GM18499 (cell line): Measurements from ENCODE around the gene GNRH2.
"Not testable (repeated sequence)": the region's sequence is repeated elsewhere in the genome, so short reads cannot be mapped to it uniquely, and the experiment has no call there.

Source experiments
- ATAC-seq: cut with Tn5 transposase; IDR thresholded peaks from one replicate; pipeline ENCODE4 v1.9.1; 2021; ENCODE audit warnings: moderate number of reproducible peaks; ENCODE audit not compliant: insufficient read depth, unreplicated experiment

GNRH2 gene

GRCh38 chr20:3040086-3040485 lies 3.3 kb upstream of the GNRH2 start:
- no peak for ATAC-seq

- ATAC-seq = no peak
Observed at GRCh38 chr20:3041854-3042409, 1.5 kb upstream of the GNRH2 start.

DNA sequence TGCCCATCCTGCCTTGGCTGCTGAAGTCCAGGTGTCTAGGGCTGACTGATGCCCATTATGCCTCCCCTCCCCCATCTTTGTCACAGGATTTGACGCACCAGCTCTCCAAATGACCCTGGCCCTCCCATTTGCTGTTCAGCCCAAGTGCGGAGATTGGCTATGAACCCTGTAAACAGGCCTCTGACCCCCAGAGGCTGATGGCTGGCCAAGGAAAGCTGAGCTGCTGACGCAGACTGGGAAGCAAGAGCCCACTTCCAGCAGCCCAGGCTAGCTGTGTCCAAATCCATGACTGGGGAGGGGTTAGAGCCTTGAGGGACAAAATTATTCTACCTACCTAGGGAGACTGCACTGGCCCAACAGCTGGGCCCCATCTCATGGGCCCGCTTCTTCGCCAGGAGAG lies 797 bp upstream of the GNRH2 start:
- no peak for ATAC-seq

DNA sequence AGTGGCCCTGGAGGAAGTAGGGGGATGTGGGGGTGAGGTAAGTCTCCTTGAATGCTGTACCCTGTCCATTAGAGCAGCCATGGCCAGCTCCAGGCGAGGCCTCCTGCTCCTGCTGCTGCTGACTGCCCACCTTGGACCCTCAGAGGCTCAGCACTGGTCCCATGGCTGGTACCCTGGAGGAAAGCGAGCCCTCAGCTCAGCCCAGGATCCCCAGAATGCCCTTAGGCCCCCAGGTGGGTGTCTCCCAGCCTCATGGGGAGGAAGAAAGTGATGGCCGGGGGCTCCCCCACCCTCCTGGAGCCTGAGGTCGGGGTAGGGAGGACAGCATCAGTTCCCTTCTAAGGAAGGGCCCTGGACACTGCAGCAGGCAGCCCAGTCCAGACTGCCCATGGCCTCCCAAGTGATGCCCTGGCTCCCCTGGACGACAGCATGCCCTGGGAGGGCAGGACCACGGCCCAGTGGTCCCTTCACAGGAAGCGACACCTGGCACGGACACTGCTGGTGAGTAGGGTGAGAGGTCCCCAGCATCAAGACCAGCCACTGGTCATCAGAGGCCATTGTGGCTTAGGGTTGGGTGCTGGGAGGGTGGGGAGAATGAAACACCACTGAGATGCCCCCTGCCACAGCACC lies 1.0 kb downstream of the GNRH2 start:
- ATAC-seq = no peak

DNA sequence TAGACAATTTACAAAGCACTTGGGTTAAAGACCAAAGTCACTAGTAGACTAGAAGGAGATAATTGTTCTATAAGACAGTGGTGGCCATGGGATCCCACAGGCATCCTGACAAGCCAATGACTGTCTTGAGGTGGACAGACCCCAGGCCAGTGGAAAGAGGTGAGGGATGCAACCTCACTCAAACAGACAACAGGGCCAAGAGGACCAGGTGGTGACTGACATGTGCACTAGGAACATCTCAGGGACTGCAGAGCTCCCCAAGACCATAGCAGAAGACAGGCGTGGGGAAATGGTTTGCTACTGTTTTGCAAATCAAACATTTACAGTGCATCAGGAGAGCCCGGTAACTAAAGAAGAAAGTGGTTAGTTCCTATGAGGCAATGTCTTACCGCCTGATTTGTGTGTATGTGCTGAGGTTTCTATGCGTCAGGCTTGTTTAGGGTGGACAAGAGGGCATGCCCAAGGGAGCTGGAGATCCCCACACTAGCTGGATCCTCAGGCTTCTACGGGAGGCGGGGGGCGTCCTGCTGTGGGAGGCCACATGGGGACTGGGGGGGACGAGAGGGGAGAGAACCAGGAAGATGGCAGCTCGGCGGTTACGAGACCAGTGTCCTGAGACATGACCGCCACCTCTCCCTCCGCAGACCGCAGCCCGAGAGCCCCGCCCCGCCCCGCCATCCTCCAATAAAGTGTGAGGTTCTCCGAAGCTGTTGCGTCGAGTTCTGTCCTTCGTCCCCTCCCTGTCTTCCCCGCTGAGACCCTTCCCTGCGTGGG lies 1.8 kb downstream of the GNRH2 start:
- ATAC-seq = peak; percentile 31

DNA sequence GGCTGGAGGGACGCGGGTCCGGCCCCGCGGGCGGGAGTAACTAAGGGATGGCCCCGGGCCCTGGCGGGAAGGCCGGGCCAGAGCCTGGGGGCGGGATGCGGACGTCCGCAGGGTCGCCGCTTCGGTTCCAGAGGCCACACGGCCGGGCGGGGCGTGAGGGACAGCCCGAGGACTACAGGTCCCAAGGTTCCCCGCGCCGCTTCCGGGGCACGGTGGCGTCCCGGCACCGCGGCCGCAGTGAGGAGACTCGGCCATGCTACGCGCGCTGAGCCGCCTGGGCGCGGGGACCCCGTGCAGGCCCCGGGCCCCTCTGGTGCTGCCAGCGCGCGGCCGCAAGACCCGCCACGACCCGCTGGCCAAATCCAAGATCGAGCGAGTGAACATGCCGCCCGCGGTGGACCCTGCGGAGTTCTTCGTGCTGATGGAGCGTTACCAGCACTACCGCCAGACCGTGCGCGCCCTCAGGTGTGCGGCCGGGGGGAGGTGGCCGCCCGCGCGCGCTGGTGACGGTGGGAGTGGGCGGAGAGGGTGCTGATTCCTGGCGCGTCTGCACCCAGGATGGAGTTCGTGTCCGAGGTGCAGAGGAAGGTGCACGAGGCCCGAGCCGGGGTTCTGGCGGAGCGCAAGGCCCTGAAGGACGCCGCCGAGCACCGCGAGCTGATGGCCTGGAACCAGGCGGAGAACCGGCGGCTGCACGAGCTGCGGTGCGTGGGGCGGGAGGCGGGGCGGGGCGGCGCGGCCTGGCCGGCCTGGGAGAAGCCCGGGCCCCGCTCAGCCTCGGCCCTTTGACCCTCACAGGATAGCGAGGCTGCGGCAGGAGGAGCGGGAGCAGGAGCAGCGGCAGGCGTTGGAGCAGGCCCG lies 2.6 kb downstream of the GNRH2 start, which contains the start of gene MRPS26:
TSS of gene MRPS26 (plus strand) at position 237 of the 861 bp plus-strand sequence. CDS start at position 254, 17 bp downstream.
- peak; percentile 44 for ATAC-seq

GRCh38 chr20:3046677-3047462 lies 3.4 kb downstream of the GNRH2 start:
- no peak for ATAC-seq

GRCh38 chr20:3047486-3048419 lies 4.3 kb downstream of the GNRH2 start:
- ATAC-seq = no peak

- ATAC-seq = no peak
Observed at GRCh38 chr20:3051385-3052019, 8.1 kb downstream of the GNRH2 start.

DNA sequence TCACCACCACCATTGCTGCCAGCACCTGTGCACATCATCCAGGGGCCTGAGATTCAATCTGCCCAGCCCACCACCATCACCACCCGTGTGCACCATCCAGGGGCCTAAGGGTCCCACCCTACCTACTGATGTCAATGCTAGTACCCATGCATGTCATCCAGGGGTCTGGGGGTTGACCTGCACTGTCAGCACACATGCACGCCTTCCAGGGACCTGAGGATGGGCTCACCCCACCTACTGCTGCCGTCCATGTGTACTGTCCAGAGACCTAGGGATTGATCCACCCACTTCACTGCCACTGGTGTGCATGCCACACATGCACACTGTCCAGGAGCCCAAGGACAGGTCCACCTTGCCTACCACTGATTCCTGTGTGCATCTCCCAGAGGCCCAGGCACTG lies 16.1 kb downstream of the GNRH2 start:
- no peak for ATAC-seq

GRCh38 chr20:3064119-3064518 lies 20.7 kb downstream of the GNRH2 start:
- ATAC-seq = not testable (repeated sequence)

DNA sequence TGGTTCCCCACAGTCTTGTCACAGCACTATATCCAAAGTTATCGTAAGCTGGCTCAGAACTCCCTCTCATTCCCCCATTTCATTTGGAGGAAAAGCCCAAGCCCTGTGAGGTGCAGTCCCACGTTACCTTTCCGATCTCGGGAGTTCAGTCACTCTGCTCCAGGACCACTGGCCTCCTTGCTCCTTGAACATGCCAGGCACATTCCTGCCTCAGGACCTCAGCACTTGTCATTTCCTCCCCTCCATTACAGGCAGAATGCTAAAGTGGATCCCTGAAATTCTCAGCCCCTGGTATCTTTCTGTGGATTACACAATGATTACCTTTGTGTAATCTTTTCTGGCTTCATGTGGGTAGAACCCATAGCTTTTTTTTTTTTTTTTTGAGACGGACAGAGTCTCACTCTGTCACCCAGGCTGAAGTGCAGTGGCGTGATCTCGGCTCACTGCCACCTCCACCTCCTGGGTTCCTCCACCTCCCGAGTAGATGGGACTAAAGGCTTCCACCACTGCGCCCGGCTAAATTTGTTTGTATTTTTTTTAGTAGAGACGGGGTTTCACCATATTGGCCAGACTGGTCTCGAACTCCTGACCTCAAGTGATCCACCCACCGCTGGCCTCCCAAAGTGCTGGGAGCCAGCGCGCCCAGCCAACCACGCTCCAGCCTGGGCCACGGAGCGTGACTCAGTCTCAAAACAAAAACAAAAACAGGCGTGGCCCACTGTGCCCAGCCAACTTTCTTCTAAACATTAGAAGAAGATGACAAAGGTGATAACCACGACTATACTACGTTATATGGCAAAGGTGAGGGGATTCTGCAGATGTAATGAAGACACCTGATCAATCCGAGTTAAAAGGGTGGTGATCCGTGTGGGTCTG lies 24.0 kb downstream of the GNRH2 start:
- no peak for ATAC-seq

DNA sequence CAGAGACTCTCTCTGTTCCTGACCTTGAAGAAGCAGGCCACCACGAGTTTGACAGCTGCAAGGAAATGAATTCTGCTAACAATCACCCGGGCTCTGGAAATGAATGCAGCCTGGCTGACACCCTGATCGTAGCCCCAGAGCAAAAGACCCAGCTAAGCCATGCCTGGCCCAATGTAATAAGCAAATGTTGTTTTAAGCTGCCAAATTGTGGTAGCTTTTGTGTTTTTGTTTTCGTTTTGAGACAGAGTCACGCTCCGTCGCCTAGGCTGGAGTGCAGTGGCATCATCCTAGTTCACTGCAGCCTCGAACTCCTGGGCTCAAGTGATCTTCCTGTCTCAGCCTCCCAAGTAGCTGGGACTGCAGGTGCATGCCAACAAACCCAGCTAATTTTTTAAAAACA lies 24.7 kb downstream of the GNRH2 start:
- ATAC-seq = no peak

DNA sequence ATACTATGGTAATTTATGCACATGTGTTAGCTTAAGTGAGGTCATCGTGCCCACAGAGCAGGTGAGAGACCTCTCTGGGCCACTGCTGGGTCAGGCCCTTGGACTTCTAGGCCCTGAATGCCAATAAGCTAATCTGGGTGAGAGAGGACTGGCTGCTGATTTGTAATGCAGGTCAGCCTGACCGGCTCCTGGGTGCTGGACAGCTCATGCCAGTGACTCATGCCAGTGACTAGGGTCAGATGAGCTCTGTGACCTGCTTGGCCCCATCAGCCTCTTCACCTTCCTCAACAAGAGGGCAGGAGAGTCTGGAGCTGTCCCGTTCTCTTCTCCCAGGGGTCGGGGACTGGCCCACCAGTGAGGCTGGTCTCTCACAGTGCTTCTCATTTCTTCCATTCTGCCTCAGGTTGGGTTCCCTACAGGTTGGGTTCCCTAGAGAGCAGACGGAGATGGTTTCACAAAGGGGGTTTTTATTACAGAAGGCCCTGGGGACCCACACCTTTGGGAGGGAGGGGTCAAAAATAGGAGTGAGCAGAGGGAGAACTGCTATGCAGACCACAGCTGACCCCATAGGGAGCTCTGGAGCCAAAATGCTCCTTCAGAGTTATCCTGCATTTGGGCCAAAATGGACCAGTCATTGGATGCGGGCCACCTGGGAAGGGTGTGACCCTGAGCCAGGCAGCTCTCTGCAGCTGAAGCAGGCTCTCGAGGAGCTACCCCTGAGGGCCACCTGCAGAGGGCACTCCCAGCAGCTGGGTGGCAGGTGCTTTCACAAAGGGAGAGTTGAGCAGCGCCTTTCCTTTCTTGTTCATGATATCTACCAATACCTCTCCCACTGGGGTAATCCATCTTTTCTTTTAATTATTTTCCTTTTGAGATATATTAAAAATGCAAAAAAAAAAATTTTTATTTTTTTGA lies 25.8 kb downstream of the GNRH2 start:
- ATAC-seq = no peak

GRCh38 chr20:3070725-3071124 lies 27.3 kb downstream of the GNRH2 start:
- no peak for ATAC-seq

- no peak for ATAC-seq
Observed at GRCh38 chr20:3071266-3071609, 27.8 kb downstream of the GNRH2 start.
